ENCODE measurements around the gene GAS5.

The GAS5 gene

GRCh38 chr1:173857363-173857917 lies 10.3 kb downstream of the GAS5 start:
- no peak overlapping the region for H3K27ac ChIP-seq
- TF ChIP-seq CTCF (IDR thresholded peaks at IDR 0.05): no peak
- TF ChIP-seq ZFX (IDR thresholded peaks at IDR 0.05; ENCODE audit: borderline replicate concordance): no peak

GRCh38 chr1:173856903-173857302 lies 10.9 kb downstream of the GAS5 start:
- no peak for TF ChIP-seq CTCF (IDR thresholded peaks at IDR 0.05)
- H3K27ac ChIP-seq: no peak overlapping the region

DNA sequence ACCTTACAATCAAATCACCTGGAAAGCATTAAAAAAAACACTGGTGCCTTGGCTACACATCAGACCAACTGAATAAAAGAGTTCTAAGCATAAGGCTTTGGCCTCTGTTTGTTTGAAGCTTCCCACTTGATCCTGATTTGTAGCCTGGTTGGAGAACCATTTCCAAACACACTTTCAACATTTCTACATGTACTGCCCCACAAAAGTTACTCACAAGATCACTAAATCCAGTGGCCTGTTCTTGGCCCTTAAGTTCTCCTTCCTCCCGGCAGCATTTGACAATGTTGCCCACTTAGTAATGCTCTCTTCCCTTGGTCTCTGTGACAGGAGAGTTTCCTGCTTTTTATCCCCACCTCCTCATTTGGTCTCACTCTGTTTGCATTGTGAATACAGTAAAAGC lies 11.8 kb downstream of the GAS5 start:
- no peak overlapping the region for H3K27ac ChIP-seq
- TF ChIP-seq CTCF (IDR thresholded peaks at IDR 0.05) (no peak), ZFX (IDR thresholded peaks at IDR 0.05; ENCODE audit: borderline replicate concordance) (no peak)

GRCh38 chr1:173853074-173853473 lies 14.7 kb downstream of the GAS5 start:
- no peak overlapping the region for H3K27ac ChIP-seq
- TF ChIP-seq ZFX (IDR thresholded peaks at IDR 0.05; ENCODE audit: borderline replicate concordance) (no peak), CTCF (IDR thresholded peaks at IDR 0.05) (no peak)

GRCh38 chr1:173852105-173852504 lies 15.7 kb downstream of the GAS5 start:
- TF ChIP-seq ZFX (IDR thresholded peaks at IDR 0.05; ENCODE audit: borderline replicate concordance): no peak
- no peak for TF ChIP-seq CTCF (IDR thresholded peaks at IDR 0.05)
- no peak overlapping the region for H3K27ac ChIP-seq

DNA sequence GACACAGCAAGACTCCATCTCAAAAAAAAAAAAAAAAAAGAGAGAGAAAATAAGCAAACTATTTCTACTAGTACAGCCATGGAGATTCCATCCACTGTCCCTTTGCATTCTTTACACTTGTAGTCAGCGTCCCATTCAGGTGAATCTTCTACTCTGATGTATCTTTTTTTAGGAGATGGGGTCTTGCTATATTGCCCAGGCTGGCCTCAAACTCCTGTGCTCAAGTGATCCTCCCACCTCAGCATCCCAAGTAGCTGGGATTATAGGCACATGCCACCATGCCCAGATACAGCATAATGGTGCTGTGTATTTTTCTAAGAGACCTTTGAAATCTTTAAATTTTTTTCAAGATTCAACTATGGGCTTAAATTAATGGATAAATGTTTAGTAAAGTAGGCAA lies 35.0 kb downstream of the GAS5 start:
- H3K27ac ChIP-seq: no peak overlapping the region
- no peak for TF ChIP-seq ZFX (IDR thresholded peaks at IDR 0.05; ENCODE audit: borderline replicate concordance)
- TF ChIP-seq CTCF (IDR thresholded peaks at IDR 0.05): no peak

- H3K27ac ChIP-seq: no peak overlapping the region
- TF ChIP-seq CTCF (IDR thresholded peaks at IDR 0.05) (no peak), ZFX (IDR thresholded peaks at IDR 0.05; ENCODE audit: borderline replicate concordance) (no peak)
Observed at GRCh38 chr1:173827611-173828010, 40.2 kb downstream of the GAS5 start.

Data from 22Rv1 (cell line).